ENCODE measurements around the gene CHST12.

GRCh38 chr7:2445898-2446555, 42.6 kb downstream of the CHST12 start:
- TF ChIP-seq CTCF (IDR thresholded peaks at IDR 0.05; ENCODE audit: poor library complexity): no peak
- TF ChIP-seq EZH2 (IDR thresholded peaks at IDR 0.05; ENCODE audit: borderline replicate concordance): no peak
- no peak for TF ChIP-seq EZH2phosphoT487 (IDR thresholded peaks at IDR 0.05; ENCODE audit: low read depth, severe bottlenecking, unreplicated experiment)

Measured in hepatocyte (in vitro differentiated cells).